Effector CD8-positive, alpha-beta T cell (primary cell): ENCODE results near the gene GALM.
"Not testable (repeated sequence)": the region's sequence is repeated elsewhere in the genome, so short reads cannot be mapped to it uniquely, and the experiment has no call there.

Source experiments
- DNase-seq: peaks from one replicate; lab custom pipeline; 2025; lab: John Stamatoyannopoulos, UW

Gene GALM

DNA sequence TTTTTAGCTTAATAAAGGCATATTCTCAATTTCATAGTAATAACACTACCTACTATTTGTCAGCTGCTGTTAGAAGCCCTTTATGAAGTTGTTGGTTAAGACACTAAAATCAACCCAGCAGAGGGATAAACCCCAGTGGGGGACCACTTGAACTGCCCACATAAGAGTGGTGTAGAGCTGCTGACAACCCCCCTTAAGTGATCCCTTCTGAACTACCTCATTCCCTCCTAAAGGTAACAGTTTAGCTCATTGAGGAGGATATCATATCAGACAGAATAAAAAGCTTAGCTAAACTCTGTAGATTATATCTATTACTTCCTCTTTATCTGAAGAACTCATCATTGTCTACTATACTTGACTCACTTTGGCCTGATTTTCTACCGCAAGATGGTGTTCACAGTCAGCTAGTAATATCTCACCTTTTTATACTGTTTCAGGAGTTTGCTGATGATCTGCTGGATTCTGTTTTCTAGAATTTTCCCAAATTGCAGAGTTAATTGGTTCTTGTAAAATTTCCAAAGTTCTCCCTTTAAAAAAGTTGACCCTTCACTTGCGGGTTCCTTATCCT, 16.2 kb downstream of the GALM start:
- no peak for DNase-seq

- not testable (repeated sequence) for DNase-seq
Measured at GRCh38 chr2:38682620-38683019, 16.7 kb downstream of the GALM start.

GRCh38 chr2:38683766-38684165, 17.9 kb downstream of the GALM start:
- no peak for DNase-seq

DNA sequence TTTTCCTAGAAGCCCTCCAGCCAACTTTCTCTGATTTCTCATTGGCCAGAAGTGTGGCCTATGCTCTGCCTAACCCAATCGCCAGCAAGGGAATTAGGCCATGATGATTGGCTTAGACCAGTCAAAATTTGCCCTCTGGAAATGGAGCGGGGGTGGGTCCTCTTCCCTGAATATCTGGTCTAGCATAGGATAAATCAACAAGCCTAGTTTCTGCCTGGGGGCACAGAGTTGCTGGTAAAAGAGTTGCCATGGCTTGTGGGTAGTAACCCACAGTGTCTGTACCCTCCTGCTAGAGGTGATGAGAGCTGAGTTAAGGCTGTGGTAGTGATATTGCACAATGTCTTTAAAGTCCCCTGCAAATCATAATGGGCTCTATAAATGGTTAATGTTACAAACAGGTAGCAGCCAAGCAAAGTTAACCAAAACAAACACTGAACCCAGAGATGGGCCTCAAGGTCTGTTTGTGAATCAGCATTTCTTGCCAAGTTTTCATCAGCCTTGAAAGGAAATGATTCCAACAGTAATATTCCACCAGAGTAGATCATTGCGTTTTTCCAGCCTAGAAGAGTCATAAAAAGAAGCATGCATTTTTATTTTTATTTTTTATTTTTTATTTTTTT, 19.3 kb downstream of the GALM start:
- no peak for DNase-seq

- DNase-seq, result no peak
Measured at GRCh38 chr2:38690499-38691420, 24.8 kb downstream of the GALM start.

DNA sequence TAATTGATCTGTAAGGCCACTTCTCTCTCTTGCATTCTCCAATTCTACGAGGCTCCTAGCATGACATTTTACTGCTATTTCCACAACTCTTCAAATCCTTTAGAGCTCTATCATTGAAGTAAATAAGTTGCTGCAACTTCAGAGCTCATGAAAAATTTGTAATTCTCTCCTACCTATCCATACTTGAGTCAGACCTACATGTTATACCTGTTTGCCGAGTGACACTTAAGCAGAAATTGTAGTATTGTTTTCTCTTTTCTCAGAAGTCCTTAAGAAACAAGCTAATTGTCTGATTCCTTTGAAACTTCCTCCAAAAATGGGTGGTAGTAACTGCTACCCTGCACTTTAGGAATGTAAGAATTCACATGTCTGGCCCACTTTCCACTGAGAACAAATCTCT, 26.1 kb downstream of the GALM start:
- no peak for DNase-seq

DNA sequence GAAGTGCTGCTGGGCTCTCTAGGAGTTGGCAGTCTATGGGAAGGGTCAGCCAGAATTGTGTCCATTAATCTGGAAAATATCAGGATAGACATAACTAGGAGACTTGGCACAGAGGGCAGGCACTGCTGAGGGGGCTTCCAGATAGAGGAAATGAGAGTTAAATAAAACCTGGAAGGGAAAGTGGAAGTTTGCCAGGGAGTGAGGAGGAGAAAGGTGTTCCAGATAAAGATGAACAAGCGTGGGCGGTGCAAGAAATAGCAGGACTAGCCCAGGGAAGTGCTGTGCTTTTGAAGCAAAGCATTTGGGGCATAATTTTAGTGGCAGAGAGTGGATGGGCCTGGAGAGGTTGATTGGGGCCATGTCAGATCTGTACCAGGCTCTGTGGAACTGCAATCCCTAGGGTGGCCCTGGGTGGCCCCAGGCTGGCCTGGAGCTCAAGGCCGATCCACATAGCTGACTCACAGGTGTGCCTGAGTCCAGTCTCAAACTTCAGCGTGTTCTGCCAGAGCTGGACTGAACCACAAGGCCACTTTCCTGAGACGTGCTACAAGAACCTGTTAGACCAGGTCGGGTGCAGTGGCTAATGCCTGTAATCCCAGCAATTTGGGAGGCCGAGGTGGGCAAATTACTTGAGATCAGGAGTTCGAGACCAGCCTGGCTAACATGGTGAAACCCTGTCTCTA, 26.9 kb downstream of the GALM start:
- DNase-seq, result no peak

DNA sequence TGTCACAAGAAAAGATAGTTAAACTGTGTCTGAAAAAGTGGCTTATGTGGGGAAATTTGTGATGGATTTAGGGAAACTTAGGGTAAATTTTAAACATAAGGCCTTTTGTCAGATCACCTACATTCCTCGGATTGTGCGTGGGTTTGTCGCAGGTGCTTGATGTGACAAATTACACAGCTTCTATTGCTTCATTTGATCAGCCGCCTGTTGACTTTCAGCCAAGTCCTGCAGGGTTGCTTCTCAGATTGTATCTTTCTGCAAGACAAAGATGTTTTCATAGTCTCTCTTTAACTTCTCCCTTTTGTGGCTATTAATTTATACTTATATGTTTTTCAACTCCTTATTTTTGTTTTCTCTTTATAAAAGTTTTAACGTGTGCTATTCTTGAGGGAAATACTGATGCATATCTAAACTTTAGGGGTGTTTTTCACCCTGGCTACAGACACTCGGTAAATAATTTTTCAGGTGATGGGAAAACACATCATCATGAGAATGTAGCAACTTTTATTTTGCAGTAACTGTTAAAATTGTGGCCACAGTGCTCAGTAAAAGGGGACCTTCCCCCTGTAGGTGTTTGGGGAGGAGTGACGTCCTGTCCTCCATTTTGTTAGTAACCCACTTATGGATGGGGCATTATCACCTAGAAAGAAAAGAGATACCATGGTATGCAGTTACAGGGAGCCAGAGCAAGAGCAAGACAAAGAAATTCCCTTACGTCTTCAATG, 31.4 kb downstream of the GALM start:
- DNase-seq, result no peak

- no peak for DNase-seq
Measured at GRCh38 chr2:38698467-38699003, 32.6 kb downstream of the GALM start.

DNA sequence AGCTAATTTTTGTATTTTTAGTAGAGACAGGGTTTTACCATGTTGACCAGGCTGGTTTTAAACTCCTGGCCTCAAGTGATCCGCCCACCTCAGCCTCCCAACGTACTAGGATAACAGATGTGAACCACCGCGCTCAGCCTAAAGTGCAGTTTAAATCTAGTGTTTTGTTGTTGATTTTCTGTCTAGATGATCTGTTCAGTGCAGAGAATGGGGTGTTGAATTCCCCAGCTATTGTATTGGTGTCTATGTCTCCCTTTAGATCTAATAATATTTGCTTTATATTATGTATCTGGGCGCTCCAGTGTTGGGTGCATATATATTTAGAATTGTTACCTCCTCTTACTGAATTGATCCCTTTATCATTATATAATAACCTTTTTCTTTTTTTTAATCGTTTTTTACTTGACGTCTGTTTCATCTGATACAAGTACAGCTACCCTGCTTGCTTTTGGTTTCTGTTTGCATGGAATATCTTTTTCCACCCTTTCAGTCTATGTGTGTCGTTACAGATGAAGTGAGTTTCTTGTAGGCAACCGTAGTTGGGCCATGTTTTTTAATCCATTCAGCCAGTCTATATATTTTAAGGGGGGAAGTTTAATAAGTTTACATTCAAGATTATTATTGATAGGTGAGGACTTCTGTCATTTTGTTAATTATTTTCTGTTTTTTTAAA, 34.3 kb downstream of the GALM start:
- no peak for DNase-seq

DNA sequence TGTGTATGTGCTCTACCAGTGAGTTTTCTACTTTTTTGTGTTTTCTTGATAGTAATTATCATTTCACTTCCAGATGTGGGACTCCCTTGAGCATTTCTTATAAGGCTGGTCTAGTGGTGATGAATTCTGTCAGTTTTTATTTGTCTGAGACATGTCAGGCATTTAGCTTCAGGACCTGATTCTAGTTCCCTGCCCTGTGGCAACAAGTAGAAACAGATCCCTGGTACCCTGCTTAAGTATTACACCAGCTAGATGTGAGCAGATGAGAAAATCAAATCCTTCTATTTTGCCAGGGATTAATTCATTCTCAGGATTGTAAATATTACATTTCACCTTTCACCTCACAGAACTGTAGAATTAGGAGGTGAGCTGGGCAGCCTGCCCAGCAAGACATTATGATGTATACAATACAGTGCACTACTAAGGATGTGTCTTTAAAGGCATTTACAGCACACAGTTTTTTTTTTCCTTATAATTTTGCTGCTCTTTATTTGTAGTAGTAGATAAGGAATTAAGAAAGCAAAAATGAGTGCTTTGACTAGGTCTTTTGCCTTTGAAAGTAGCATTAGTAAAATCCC, 35.1 kb downstream of the GALM start:
- DNase-seq, result no peak

- no peak for DNase-seq
Measured at GRCh38 chr2:38701542-38701941, 35.6 kb downstream of the GALM start.

- no peak for DNase-seq
Measured at GRCh38 chr2:38702413-38702812, 36.5 kb downstream of the GALM start.

DNA sequence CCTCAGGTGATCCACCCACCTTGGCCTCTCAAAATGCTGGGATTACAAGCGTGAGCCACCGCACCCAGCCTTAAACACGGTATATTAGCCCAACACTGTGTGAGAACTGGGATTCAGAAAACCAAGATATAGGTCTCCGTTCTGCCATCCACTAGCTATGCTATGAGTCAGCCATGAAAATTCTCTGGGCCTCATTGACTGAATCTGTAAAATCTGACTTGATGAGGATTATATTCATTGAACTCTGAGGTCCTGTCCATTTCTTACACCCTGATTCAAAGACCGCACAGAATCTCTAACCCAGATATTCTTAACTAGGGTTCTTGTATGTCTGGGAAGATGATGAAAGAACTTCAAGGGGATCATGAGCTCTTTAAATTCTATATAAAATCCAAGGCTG, 37.4 kb downstream of the GALM start:
- DNase-seq, result not testable (repeated sequence)

GRCh38 chr2:38704664-38705063, 38.8 kb downstream of the GALM start:
- no peak for DNase-seq

DNA sequence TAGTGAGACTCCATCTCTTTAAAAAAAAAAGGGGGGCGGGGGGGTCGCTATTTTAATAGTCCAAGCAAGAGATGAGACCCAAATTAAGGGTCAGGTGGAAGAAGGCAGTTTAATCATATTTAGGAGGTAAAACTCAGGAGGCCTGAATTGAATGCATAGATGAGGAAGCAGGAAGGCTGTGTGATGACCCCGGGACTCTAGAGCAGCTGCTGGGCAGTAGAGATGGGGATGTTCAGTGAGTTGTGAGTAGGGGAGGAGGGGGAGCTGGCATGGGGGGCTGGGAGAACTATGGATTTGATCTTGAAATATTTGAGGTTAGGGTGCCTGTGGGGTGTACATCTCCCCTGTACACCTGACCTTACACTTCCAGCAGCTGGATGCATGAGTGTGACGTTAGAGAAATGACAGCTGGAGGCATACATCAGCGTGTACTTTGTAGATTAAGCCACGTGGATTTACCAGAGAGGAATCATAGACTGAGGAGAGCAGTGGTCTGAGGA, 41.0 kb downstream of the GALM start:
- DNase-seq, result no peak

- not testable (repeated sequence) for DNase-seq
Measured at GRCh38 chr2:38708491-38708890, 42.6 kb downstream of the GALM start.

GRCh38 chr2:38708900-38709566, 43.1 kb downstream of the GALM start:
- no peak for DNase-seq

DNA sequence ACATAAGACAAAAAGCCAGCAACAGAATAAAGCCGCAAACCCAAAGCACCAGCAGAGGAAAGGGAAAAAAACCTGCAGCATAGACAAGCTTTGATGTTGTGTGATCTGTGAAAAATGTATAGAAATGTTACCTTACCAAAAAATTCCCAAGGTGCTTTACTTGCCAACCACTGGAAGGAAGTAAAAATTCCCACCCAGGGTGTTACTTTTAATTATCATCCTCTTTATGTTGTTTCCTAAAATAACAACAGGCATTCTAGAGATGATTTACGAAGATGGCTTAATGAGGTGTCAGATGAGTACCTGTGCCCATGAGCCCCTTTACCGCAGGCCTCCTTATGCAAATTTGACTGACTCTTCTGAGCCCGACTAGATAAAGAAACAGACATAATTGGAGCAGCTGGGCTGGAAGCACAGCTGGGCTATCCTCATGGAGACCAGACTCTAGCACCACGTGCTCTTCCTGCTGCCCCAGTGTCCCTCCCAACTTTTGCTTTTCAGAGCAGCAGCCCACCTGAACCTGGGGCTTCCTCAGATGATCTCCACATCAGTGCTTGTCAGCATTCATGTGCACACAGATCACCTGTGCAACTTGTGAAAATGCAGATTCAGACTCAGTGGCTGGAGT, 43.8 kb downstream of the GALM start:
- no peak for DNase-seq
